Fibroblast of mammary gland (primary cell): ENCODE results near the gene CCDC179.
A peak's percentile ranks its signal among the peaks of the same experiment; 100 is the strongest.

Experiments
- DNase-seq: peaks from one replicate; pipeline ENCODE4 v3.0.0-alpha.2; 2010; ENCODE audit warnings: low read depth
- H3K4me3 ChIP-seq: 2 replicates; pipeline ENCODE4 v1.5.1; 2011; ENCODE audit warnings: low read depth, mild to moderate bottlenecking, low read length, moderate library complexity; ENCODE audit not compliant: control insufficient read depth
- CTCF ChIP-seq: conservative IDR thresholded peaks from 2 replicates; pipeline ENCODE4 v1.5.1; 2011; ENCODE audit warnings: low read depth, low read length, inconsistent platforms; ENCODE audit not compliant: control insufficient read depth, insufficient read depth

The CCDC179 gene

GRCh38 chr11:22884217-22884616, 23.9 kb upstream of the CCDC179 start:
- no peak for DNase-seq
- no peak for TF ChIP-seq CTCF
- H3K4me3 ChIP-seq, result no peak overlapping the region

GRCh38 chr11:22879630-22880029, 19.4 kb upstream of the CCDC179 start:
- no peak for DNase-seq
- no peak for TF ChIP-seq CTCF
- H3K4me3 ChIP-seq, result no peak overlapping the region

- TF ChIP-seq CTCF, result no peak
- DNase-seq, result no peak
- no peak overlapping the region for H3K4me3 ChIP-seq
These were observed 18.3 kb upstream of the CCDC179 start for GRCh38 chr11:22878604-22879003.

DNA sequence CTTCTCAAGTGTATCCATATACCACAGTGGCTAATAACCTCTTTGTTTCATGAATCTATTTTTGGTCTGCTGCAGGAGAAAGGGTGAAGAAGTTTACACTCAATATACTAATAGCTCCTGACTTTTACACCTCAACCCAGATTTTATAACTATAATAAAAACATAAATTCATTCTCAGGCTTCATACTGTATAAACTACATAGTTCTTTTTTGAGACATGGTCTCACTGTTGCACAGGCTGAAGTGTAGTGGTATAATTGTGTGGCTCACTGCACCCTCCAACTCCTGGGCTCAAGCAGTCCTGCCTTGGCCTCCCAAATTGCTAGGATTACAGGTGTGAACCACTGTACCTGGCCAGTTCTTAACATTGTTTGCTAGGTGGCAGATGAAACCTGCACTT, 17.8 kb upstream of the CCDC179 start:
- H3K4me3 ChIP-seq, result no peak overlapping the region
- TF ChIP-seq CTCF, result no peak
- DNase-seq, result no peak

DNA sequence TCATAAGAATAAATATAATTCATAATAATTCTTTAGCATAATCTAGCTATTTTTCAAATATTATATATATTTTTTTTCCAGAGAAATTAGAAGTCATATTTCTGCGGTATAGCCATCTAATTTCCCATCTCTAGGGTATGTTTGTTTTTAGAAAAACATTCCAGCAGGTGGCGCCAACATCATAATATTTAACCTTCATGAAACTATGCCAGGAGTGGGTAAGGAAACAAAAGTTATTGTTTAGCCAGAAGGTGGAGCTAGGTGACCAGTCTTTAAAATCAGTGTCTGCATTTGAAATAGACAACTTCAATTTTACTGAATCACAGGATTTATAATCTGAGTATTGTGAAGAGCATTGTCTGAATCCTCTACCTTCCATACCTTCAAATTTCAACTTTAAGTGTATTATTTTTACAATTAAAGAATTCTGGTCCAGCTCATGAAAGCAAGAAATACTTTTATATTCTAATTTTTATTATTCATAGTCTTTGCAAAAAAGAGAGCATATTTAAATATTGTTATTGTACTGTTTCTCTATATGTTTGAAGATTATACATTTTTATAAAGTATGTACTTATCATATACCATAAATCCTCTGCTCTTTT, 15.7 kb upstream of the CCDC179 start:
- peak; percentile 82 for DNase-seq
- peak; percentile 79 for TF ChIP-seq CTCF
- H3K4me3 ChIP-seq, result no peak overlapping the region

GRCh38 chr11:22869325-22869724, 9.1 kb upstream of the CCDC179 start:
- TF ChIP-seq CTCF, result no peak
- no peak for DNase-seq
- no peak overlapping the region for H3K4me3 ChIP-seq

DNA sequence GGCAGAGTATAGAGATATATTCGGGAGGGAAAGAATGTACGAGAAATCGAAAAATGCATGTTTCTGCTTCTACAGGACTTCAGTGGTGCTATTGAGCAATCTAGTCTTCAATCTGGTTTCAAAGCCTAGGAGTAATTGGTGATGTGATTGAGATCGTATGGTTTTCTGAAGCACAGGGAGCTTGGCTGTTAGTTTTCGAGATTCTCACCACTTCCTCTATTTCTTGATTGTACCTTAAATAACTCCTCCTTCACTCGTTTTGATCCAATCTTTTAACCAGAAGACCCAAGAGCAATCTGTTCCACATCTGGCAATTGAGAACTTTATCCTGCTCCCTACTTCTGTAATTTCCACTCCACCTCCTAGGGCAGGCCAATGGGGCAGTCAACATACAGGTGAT, 518 bp downstream of the CCDC179 start:
- no peak overlapping the region for H3K4me3 ChIP-seq
- no peak for TF ChIP-seq CTCF
- DNase-seq, result no peak
